Sigmoid colon (tissue), 7 donors: ENCODE measurements around the gene SRPK3. TPM values are rescaled to one million over a fixed set of nuclear protein-coding genes. Genes with fewer than 3 reads are reported as not detected.

Source experiments
- DNase-seq: peaks from one replicate; pipeline ENCODE4 v3.0.0-alpha.2; 2019
- H3K27ac ChIP-seq, 4 donors: fragments of 200-600 bp; sonication (generic); one replicate each; pipeline ENCODE4 v1.5.1; 2016 to 2019; ENCODE audit warnings: mild to moderate bottlenecking in 1 of 4
- H3K27me3 ChIP-seq, 3 donors: fragments of 200-600 bp; sonication (generic); one replicate each; pipeline ENCODE4 v1.5.1; 2019; ENCODE audit warnings: mild to moderate bottlenecking in 1 of 3
- H3K36me3 ChIP-seq, 4 donors: fragments of 200-600 bp; sonication (generic); one replicate each; pipeline ENCODE4 v1.5.1; 2016 to 2019
- H3K4me1 ChIP-seq, 4 donors: fragments of 200-600 bp; sonication (generic); one replicate each; pipeline ENCODE4 v1.5.1; 2017 to 2019
- H3K4me3 ChIP-seq, 4 donors: fragments of 200-600 bp; sonication (generic); one replicate each; pipeline ENCODE4 v1.5.1; 2017 to 2019; ENCODE audit warnings: mild to moderate bottlenecking in 2 of 4, moderate library complexity in 1 of 4
- H3K9me3 ChIP-seq, 4 donors: fragments of 200-600 bp in 3 of 4; sonication (generic) in 3 of 4; one replicate each; pipeline versions ENCODE4 v1.5.1 to v1.6.1; 2013 to 2019
- EP300 ChIP-seq, 4 donors: sonication (generic); formaldehyde crosslinking; IDR thresholded peaks; one replicate each; pipeline ENCODE4 v1.6.1; 2017; ENCODE audit warnings: antibody characterized with exemption in 4 of 4
- POLR2A ChIP-seq, 2 donors: fragments of 450-650 bp; IDR thresholded peaks; one replicate each; pipeline ENCODE4 v1.6.1; 2016; ENCODE audit warnings: antibody characterized with exemption in 2 of 2, mild to moderate bottlenecking in 2 of 2, moderate library complexity in 2 of 2
- POLR2AphosphoS5 ChIP-seq, 4 donors: sonication (generic); formaldehyde crosslinking; IDR thresholded peaks; one replicate each; pipeline ENCODE4 v1.6.1; 2017; ENCODE audit warnings: antibody characterized with exemption in 4 of 4
- WGBS, 2 donors: extraction: QIAGEN DNeasy Blood & Tissue Kit; methylation state at CpG; one replicate each; pipeline ENCODE4 v1.1.7; 2013; 5-methylcytosine and 5-hydroxymethylcytosine counted together
- intact Hi-C: fragments of 100-400 bp; cut with DNase I; formaldehyde crosslinking; loops from one replicate; pipeline ENCODE4 v1.15.1; 2023
- polyA plus RNA-seq, 3 donors: library from polyadenylated mRNA; stranded (reverse); fragments of 200-250 nt; gene quantifications; one replicate each; pipeline ENCODE4 v1.2.3, GENCODE V29; 2013
- total RNA-seq, 4 donors: library from RNA; depleted of rRNA; stranded (reverse); fragments of >200 nt; gene quantifications; one replicate each; pipeline ENCODE4 v1.1.0, GENCODE V29; 2016
- TF ChIP-seq, protein P1 (sequence below), 4 experiments: fragments of 450-650 bp in 3 of 4; fragments of 200-600 bp in 1 of 4; IDR thresholded peaks; one replicate each; pipeline ENCODE4 v1.5.1; 2016 to 2019; ENCODE audit warnings: antibody characterized with exemption in 4 of 4, mild to moderate bottlenecking in 3 of 4, moderate library complexity in 2 of 4
- donor health status: healthy with polysubstance abuse.
- donor health status: Bipolar disorder and iron deficiency.
- donor health status: healthy.

The SRPK3 gene
- total and polyA plus RNA-seq, 7 donors: 0.31 to 13.0 (median 4.6) TPM; not detected in 2

DNA sequence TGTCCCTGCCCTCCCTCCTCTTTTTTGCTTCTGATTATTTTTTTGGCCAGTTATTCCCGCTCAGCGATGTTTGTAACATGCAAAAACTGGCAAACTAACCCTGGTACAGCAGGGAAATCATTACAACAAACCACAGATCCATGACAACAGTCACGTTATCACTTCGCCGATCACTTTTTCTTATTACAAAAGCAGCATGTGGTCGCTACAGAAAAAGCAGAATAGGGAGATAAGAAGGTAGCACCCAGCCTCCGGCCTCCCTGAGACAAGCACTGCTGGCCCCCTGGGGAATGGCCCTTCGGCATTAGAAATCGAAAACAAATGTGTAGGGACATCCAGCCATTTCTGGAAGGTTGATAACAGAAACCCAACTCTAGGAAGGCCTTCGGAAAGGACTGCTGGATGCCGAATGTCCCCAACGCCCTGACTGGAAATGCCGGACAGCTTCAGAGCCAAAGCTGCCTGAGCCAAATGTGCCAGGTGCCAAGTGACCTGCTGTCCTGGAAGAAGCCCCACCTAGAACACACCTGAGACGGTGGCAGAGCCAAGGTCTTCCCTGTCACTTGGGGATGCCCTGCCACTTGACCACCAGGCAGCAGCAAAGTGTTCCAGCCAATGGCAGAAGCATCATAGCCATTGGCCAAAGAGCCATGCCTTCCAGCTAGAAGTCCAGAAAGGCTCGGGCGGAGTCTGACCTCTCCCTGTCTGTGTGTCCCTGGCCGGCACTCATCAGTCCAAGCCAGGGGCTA lies 10.4 kb downstream of the SRPK3 start:
- peaks cover 0 to 34% (median 0%) of the 10 kb centered on the region in 4 donors for H3K36me3 ChIP-seq
- TF ChIP-seq, protein P1, sequence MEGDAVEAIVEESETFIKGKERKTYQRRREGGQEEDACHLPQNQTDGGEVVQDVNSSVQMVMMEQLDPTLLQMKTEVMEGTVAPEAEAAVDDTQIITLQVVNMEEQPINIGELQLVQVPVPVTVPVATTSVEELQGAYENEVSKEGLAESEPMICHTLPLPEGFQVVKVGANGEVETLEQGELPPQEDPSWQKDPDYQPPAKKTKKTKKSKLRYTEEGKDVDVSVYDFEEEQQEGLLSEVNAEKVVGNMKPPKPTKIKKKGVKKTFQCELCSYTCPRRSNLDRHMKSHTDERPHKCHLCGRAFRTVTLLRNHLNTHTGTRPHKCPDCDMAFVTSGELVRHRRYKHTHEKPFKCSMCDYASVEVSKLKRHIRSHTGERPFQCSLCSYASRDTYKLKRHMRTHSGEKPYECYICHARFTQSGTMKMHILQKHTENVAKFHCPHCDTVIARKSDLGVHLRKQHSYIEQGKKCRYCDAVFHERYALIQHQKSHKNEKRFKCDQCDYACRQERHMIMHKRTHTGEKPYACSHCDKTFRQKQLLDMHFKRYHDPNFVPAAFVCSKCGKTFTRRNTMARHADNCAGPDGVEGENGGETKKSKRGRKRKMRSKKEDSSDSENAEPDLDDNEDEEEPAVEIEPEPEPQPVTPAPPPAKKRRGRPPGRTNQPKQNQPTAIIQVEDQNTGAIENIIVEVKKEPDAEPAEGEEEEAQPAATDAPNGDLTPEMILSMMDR (IDR thresholded peaks at IDR 0.05): no peak
- TF ChIP-seq EP300 (IDR thresholded peaks at IDR 0.05) (no peak), POLR2AphosphoS5 (IDR thresholded peaks at IDR 0.05) (no peak), POLR2A (IDR thresholded peaks at IDR 0.05) (no peak)
- no peaks in the 10 kb centered on the region for H3K9me3 ChIP-seq
- no peaks in the 10 kb centered on the region for H3K27me3 ChIP-seq
- H3K4me3 ChIP-seq: no peak overlapping the region
- DNase-seq: no peak
- WGBS, 2 donors: 88 to 92% methylated on average over 17 of the region's 17 CpGs
- H3K4me1 ChIP-seq: peaks cover 0 to 30% (median 28%) of the 10 kb centered on the region in 4 donors
- intact Hi-C loops: loop anchor here (5.0 kb wide), 1 partner anchor 136 kb away; the partner anchor contains the start of gene ARHGAP4
- H3K27ac ChIP-seq: no peak overlapping the region

DNA sequence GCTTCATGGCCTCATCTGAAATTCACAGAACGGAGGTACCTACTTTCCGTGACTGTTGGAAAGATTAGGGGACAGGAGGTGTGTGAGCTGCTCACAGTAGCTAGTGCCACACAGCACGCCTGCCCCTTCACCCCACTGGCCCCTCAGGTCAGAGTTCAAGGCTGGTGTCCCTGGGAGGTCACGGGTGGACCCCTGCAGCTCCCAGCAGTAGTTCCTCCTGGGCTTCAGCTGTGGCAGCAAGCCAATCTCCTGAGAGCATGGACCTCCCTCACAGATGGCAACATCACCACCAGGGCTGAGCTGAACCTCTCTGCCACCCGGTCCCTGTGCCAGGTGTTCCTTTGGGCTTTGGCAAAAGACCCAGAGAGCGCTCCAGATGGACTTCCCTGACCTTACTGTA lies 11.5 kb downstream of the SRPK3 start:
- no peak for DNase-seq
- intact Hi-C loops: loop anchor here (5.0 kb wide), 1 partner anchor 135 kb away; the partner anchor contains the start of gene ARHGAP4
- H3K27ac ChIP-seq: peak overlapping the region in 2 of 4 donors; percentile 89 to 92
- H3K9me3 ChIP-seq: no peaks in the 10 kb centered on the region
- H3K27me3 ChIP-seq: no peaks in the 10 kb centered on the region
- peaks cover 0 to 29% (median 3%) of the 10 kb centered on the region in 4 donors for H3K36me3 ChIP-seq
- 91 to 95% methylated on average over 6 of the region's 6 CpGs for WGBS, 2 donors
- H3K4me3 ChIP-seq: no peak overlapping the region
- H3K4me1 ChIP-seq: peaks cover 0 to 32% (median 29%) of the 10 kb centered on the region in 4 donors
- TF ChIP-seq EP300 (IDR thresholded peaks at IDR 0.05) (no peak), POLR2AphosphoS5 (IDR thresholded peaks at IDR 0.05) (no peak), POLR2A (IDR thresholded peaks at IDR 0.05) (no peak)
- TF ChIP-seq, protein P1 (IDR thresholded peaks at IDR 0.05): no peak

DNA sequence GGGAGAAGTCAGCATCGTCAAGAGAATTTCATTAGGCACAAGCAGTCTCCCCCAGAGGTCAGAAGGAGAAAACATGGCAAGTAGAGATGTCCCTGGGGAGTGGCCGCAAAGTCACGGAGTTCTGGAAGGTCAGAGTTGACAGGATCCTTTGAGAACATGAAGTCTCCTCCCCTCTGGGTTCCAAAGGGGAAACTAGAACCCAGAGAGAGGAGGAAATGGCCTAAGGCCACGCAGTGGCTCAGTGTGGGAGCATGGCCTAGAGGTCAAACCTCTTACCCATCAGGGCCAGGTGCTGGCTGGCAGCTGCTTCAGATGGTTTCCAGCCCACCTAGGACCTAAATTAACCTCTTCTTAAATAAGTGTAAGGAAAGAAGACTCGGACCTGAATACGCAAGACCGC lies 12.4 kb downstream of the SRPK3 start:
- Histone ChIP-seq H3K27ac (peak overlapping the region; percentile 89 to 98 (median 94)), H3K36me3 (peaks cover 0 to 33% (median 7%) of the 10 kb centered on the region in 4 donors), H3K27me3 (no peaks in the 10 kb centered on the region), H3K4me3 (peak overlapping the region; percentile 59 to 71 (median 62)), H3K4me1 (peaks cover 0 to 32% (median 29%) of the 10 kb centered on the region in 4 donors), H3K9me3 (no peaks in the 10 kb centered on the region)
- intact Hi-C loops: loop anchor here (5.0 kb wide), 1 partner anchor 134 kb away; the partner anchor contains the start of gene ARHGAP4
- WGBS, 2 donors: 7 to 15% methylated on average over 7 of the region's 7 CpGs
- no peak for TF ChIP-seq POLR2A (IDR thresholded peaks at IDR 0.05)
- TF ChIP-seq, protein P1 (IDR thresholded peaks at IDR 0.05): no peak
- TF ChIP-seq POLR2AphosphoS5 (IDR thresholded peaks at IDR 0.05): no peak
- no peak for TF ChIP-seq EP300 (IDR thresholded peaks at IDR 0.05)
- no peak for DNase-seq

DNA sequence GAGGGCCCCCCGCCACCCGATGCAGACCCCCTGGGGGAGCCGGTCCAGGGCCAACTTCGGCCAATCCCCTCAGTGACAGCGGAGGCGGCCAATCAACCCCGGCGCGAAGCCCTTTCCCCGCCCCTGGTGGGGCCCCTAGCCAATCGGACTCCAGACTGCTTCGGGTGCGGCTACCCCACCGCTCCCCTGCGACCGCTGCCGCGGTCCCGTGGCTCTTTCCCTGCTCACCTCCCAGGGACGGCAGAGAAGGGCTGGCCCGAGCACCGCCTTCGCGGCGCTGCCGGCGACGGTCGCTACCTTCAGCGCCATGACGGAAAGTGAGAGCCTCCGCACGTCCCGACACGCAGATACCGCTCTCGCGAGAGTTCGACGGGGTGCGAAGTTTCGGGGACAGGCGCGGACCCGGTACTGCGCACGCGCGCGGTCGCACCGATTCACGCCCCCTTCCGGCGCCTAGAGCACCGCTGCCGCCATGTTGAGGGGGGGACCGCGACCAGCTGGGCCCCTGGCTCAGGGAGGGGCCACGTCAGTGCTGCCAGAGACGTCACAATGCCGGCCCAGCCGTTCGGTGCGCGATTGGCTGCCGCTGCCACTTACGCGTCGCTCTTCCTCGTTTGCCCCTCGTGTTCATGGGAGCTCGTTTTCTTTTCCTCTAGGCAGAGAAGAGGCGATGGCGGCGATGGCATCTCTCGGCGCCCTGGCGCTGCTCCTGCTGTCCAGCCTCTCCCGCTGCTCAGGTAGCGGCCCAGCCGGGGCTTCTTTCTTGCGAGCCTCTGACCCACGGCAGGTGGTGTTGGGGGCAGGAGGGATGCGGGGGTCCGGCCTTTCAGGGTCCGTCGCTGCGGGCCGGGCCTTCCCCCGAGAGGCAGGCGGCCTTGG lies 13.4 kb downstream of the SRPK3 start, which contains the start of the genes IDH3G and SSR4:
TSS of gene IDH3G (minus strand) at position 358 of the 879 bp plus-strand sequence. CDS start at position 309, 49 bp downstream.
TSS of gene SSR4 (plus strand) at position 651 of the 879 bp plus-strand sequence. CDS start at position 671, 20 bp downstream.
- intact Hi-C loops: loop anchor here (5.0 kb wide), 1 partner anchor 133 kb away; the partner anchor contains the start of gene ARHGAP4
- H3K27ac ChIP-seq: peak within 1 kb of the TSS; percentile 89 to 98 (median 94)
- WGBS, 2 donors: 1% methylated on average over 92 of the region's 92 CpGs
- DNase-seq: peak; percentile 97
- no peaks in the 10 kb centered on the region for H3K9me3 ChIP-seq
- TF ChIP-seq, protein P1 (IDR thresholded peaks at IDR 0.05): no peak
- no peak for TF ChIP-seq EP300 (IDR thresholded peaks at IDR 0.05)
- peak; percentile 32 to 57 for TF ChIP-seq POLR2A (IDR thresholded peaks at IDR 0.05)
- TF ChIP-seq POLR2AphosphoS5 (IDR thresholded peaks at IDR 0.05): peak; percentile 61 to 86 (median 82)
- peaks cover 0 to 32% (median 29%) of the 10 kb centered on the region in 4 donors for H3K4me1 ChIP-seq
- peak within 1 kb of the TSS; percentile 59 to 71 (median 62) for H3K4me3 ChIP-seq
- no peaks in the 10 kb centered on the region for H3K27me3 ChIP-seq
- H3K36me3 ChIP-seq: peaks cover 0 to 32% (median 8%) of the 10 kb centered on the region in 4 donors
